HEK293T (cell line): ENCODE data around the gene ITGB7.

Experiments used
- FOXA1 ChIP-seq: fragments of 450-650 bp; IDR thresholded peaks from 2 replicates; pipeline ENCODE4 v1.6.1; 2016; ENCODE audit warnings: mild to moderate bottlenecking
- FOXM1 ChIP-seq: fragments of 450-650 bp; IDR thresholded peaks from 2 replicates; pipeline ENCODE4 v1.6.1; 2017; ENCODE audit warnings: mild to moderate bottlenecking, borderline replicate concordance
- L3MBTL2 ChIP-seq: fragments of 450-650 bp; conservative IDR thresholded peaks from 2 replicates; pipeline ENCODE4 v1.6.1; 2016; ENCODE audit warnings: mild to moderate bottlenecking

DNA sequence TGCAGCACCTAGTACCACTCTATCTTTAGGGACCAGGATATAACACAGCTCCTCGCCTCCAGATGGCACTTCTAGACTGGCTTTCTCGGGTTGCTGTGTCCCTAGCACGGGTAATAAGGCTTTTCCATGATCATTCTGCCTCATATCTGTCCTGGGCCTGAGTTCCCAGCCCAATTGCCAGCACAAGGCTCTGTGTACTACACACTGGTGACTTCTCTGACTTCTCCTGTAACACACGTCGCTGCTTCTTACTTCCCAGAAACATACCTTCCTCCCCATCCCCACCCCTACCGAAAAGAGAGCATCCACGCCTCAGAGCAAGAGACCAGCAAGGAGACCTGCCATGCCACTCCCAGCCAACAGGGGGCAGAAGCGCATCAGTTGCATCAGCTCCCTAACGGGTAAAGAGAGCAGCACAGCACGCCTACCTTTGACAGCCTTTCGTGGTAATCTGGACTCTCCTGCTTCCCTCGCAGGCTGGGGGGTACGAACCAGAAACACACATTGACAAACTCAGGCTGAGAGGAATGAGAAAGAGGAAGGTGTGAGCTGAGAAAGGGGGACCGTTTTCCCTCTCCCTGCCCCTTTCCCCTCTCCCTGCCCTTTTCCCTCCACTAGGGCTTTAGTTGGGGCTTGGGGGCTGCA lies 47.7 kb downstream of the ITGB7 start:
- no peak for TF ChIP-seq FOXA1
- no peak for TF ChIP-seq FOXM1
- no peak; the same call in 1 of the 2 replicates for TF ChIP-seq L3MBTL2
